Right lobe of liver (tissue), 4 donors: ENCODE results near the gene SERPINA1.

Source experiments
- POLR2A ChIP-seq: fragments of 450-650 bp; IDR thresholded peaks from one replicate; pipeline ENCODE4 v1.6.1; 2017; ENCODE audit warnings: antibody characterized with exemption, mild to moderate bottlenecking
- TF ChIP-seq, protein P1 (sequence below), 4 donors: fragments of 200-600 bp in 3 of 4; fragments of 450-650 bp in 1 of 4; IDR thresholded peaks; one replicate each; pipeline versions ENCODE4 v1.5.1 to v1.8.0; 2016 to 2022; ENCODE audit warnings: antibody characterized with exemption in 4 of 4, mild to moderate bottlenecking in 2 of 4
- donor health status: DM: no; HTN: no; CAD: no.
- donor health status: DM: no; HTN: no; CAD: no.
- donor health status: DM: no; HTN: yes; CAD: no.

DNA sequence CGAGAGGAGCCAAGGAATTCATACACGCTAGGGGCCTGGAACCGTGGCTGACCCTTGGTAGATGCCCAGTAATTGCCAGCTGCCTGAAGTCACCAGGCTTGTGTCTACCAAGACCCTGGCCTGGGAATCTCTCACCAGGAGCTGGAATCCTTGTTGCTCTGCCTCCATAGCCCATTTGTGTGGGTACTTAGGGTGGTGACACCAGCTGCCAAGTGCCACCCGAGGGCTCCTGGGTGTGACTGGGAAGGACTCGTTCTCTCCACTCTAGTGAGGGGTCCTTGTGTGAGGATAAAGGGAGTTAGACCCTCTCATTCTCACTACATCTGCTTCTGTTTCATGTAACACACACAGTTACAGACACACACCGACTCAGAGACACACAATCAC, 17.9 kb downstream of the SERPINA1 start:
- TF ChIP-seq POLR2A, result no peak
- TF ChIP-seq, protein P1, sequence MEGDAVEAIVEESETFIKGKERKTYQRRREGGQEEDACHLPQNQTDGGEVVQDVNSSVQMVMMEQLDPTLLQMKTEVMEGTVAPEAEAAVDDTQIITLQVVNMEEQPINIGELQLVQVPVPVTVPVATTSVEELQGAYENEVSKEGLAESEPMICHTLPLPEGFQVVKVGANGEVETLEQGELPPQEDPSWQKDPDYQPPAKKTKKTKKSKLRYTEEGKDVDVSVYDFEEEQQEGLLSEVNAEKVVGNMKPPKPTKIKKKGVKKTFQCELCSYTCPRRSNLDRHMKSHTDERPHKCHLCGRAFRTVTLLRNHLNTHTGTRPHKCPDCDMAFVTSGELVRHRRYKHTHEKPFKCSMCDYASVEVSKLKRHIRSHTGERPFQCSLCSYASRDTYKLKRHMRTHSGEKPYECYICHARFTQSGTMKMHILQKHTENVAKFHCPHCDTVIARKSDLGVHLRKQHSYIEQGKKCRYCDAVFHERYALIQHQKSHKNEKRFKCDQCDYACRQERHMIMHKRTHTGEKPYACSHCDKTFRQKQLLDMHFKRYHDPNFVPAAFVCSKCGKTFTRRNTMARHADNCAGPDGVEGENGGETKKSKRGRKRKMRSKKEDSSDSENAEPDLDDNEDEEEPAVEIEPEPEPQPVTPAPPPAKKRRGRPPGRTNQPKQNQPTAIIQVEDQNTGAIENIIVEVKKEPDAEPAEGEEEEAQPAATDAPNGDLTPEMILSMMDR (IDR thresholded peaks at IDR 0.05), result no peak
